Activated CD8-positive, alpha-beta memory T cell treated with anti-CD3 and anti-CD28 coated beads, Interleukin-2, amount 50 U/mL, for 24 hours (primary cell): ENCODE results near the gene IGLL1.
"Not testable (repeated sequence)": the region's sequence is repeated elsewhere in the genome, so short reads cannot be mapped to it uniquely, and the experiment has no call there.

Source experiments
- DNase-seq: peaks from one replicate; pipeline ENCODE4 v3.0.0-alpha.2; 2020; ENCODE audit errors: extremely low read depth

IGLL1 gene

GRCh38 chr22:23591201-23591791 lies 11.2 kb upstream of the IGLL1 start:
- no peak for DNase-seq

- no peak for DNase-seq
These were observed 3.7 kb upstream of the IGLL1 start for GRCh38 chr22:23583836-23584235.

- DNase-seq: no peak
These were observed 3.1 kb upstream of the IGLL1 start for GRCh38 chr22:23583153-23583552.

- DNase-seq: no peak
These were observed 1.2 kb upstream of the IGLL1 start for GRCh38 chr22:23581260-23581650.

- DNase-seq: no peak
These were observed 628 bp upstream of the IGLL1 start for GRCh38 chr22:23580576-23581259.

GRCh38 chr22:23579280-23579679 lies 810 bp downstream of the IGLL1 start:
- DNase-seq: no peak

GRCh38 chr22:23578306-23578705 lies 1.8 kb downstream of the IGLL1 start:
- DNase-seq: no peak

GRCh38 chr22:23576681-23577080 lies 3.4 kb downstream of the IGLL1 start:
- no peak for DNase-seq

GRCh38 chr22:23575601-23576000 lies 4.5 kb downstream of the IGLL1 start:
- DNase-seq: no peak

- DNase-seq: no peak
These were observed 5.2 kb downstream of the IGLL1 start for GRCh38 chr22:23574877-23575276.

- DNase-seq: no peak
These were observed 5.7 kb downstream of the IGLL1 start for GRCh38 chr22:23574371-23574811.

- not testable (repeated sequence) for DNase-seq
These were observed 6.3 kb downstream of the IGLL1 start for GRCh38 chr22:23573701-23574235.

- DNase-seq: not testable (repeated sequence)
These were observed 7.0 kb downstream of the IGLL1 start for GRCh38 chr22:23573106-23573505.

GRCh38 chr22:23571486-23571885 lies 8.6 kb downstream of the IGLL1 start:
- no peak for DNase-seq

GRCh38 chr22:23570681-23571080 lies 9.4 kb downstream of the IGLL1 start:
- DNase-seq: no peak

GRCh38 chr22:23569716-23570115 lies 10.4 kb downstream of the IGLL1 start:
- no peak for DNase-seq

GRCh38 chr22:23569291-23569690 lies 10.8 kb downstream of the IGLL1 start:
- no peak for DNase-seq

GRCh38 chr22:23566705-23567475 lies 13.2 kb downstream of the IGLL1 start:
- no peak for DNase-seq

GRCh38 chr22:23565915-23566704 lies 14.0 kb downstream of the IGLL1 start:
- no peak for DNase-seq

GRCh38 chr22:23565305-23565914 lies 14.7 kb downstream of the IGLL1 start:
- no peak for DNase-seq

GRCh38 chr22:23564276-23564675 lies 15.8 kb downstream of the IGLL1 start:
- no peak for DNase-seq
